HG03521 (cell line): ENCODE data around the gene FRS2.

ENCODE experiments used
- ATAC-seq: cut with Tn5 transposase; IDR thresholded peaks from one replicate; pipeline ENCODE4 v1.9.1; 2021; ENCODE audit warnings: mild to moderate bottlenecking, moderate library complexity; ENCODE audit not compliant: unreplicated experiment

The FRS2 gene

GRCh38 chr12:69620921-69621320 lies 150.7 kb downstream of the FRS2 start:
- ATAC-seq: no peak

- no peak for ATAC-seq
These were observed 151.4 kb downstream of the FRS2 start for GRCh38 chr12:69621551-69621950.

GRCh38 chr12:69623970-69624369 lies 153.8 kb downstream of the FRS2 start:
- ATAC-seq: no peak

- ATAC-seq: no peak
These were observed 157.3 kb downstream of the FRS2 start for GRCh38 chr12:69627501-69627900.
